Lung microvascular endothelial cell (primary cell): ENCODE results near the gene RPL7A. TPM values are rescaled to one million over a fixed set of nuclear protein-coding genes. Genes with fewer than 3 reads are reported as not detected.
"Not testable (repeated sequence)": the region's sequence is repeated elsewhere in the genome, so short reads cannot be mapped to it uniquely, and the experiment has no call there.

Experiments
- DNase-seq, 2 donors: peaks; one replicate each; pipeline versions ENCODE4 v3.0.0 to v3.0.0-alpha.2; 2010; ENCODE audit warnings: low read depth in 2 of 2
- total RNA-seq: library from RNA; depleted of rRNA; stranded (reverse); fragments of >200 nt; gene quantifications from 2 replicates; pipeline ENCODE4 v1.2.1, GENCODE V29; 2014

Gene RPL7A
- total RNA-seq, 1 donor from 2014 or later: 1,751 TPM

DNA sequence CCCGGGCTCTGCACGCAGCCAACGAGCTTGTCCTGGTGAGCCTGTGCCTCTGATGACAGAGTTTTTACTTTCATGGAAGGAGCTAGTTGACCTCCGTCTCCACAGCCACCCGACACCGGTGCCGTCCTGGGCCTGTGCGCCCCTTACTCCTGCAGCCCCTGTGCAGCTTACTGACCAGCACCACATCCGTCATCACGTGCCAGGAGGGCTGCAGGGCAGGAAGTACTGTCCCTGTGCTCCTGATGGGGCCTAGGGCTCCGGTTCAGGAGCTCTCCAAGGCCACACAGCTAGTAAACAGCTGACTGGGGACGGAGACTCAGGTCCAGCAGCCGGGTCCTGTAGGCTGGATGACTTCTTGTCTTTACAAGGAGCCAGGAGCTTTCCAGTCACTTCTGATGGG lies 38.3 kb downstream of the RPL7A start:
- no peak for DNase-seq

- DNase-seq: no peak
Observed at GRCh38 chr9:133387680-133388079, 39.7 kb downstream of the RPL7A start.

DNA sequence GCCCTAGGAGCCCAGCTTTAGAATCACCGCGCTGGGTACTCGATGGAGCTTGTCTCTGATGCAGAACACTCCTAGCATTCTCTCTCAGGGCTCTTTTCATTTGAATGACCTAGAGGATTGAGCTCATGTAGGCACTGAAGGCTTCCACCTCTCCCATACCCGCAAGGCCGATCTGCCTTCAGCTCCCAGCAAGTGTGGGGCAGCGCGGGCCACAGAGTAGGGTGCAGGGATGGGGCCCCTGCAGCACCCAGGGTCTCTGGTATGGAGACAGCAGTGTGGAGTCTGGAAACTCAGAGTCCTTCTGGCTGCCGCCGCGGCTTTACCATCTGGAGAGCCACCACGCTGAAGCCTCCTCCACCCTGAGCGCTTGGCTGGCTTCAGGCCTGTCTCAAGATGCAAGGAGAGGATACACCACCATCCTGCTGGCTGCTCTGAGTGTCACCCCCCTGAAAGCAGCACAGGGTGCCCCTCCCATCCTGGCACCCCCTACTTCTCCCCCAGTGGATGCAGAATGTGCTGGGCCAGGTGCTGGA lies 41.1 kb downstream of the RPL7A start:
- DNase-seq: no peak

DNA sequence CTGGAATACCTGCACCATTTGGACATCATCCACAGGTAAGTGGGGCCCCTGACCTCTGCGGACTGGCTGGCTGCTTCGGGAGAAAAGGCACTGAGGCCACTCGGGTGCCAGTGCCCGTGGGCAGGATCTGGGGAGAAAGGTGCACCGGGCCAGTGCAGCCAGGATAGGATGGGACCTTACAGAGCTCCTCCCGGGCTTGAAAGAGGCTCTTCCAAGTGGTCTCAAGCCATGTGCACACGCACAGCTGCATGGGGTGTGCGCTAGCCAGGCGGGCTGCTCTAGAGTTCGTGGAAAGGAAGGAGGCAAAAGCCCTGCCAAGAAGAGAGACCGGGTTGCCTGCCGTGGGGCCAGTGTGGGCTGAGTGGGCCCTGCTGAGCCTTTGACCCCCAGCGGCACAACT lies 41.5 kb downstream of the RPL7A start:
- DNase-seq: no peak

- no peak for DNase-seq
Observed at GRCh38 chr9:133390713-133391112, 42.7 kb downstream of the RPL7A start.

DNA sequence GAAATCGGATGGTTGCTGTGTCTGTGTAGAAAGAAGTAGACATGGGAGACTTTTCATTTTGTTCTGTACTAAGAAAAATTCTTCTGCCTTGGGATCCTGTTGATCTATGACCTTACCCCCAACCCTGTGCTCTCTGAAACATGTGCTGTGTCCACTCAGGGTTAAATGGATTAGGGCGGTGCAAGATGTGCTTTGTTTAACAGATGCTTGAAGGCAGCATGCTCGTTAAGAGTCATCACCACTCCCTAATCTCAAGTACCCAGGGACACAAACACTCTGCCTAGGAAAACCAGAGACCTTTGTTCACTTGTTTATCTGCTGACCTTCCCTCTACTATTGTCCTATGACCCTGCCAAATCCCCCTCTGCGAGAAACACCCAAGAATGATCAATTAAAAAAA lies 43.4 kb downstream of the RPL7A start:
- DNase-seq: not testable (repeated sequence)

- DNase-seq: not testable (repeated sequence)
Observed at GRCh38 chr9:133392308-133392707, 44.3 kb downstream of the RPL7A start.

GRCh38 chr9:133393399-133393798 lies 45.4 kb downstream of the RPL7A start:
- DNase-seq: no peak

- no peak for DNase-seq
Observed at GRCh38 chr9:133394687-133395271, 46.8 kb downstream of the RPL7A start.

- peak in 1 of 2 donors; percentile 32 for DNase-seq
Observed at GRCh38 chr9:133396952-133397351, 48.9 kb downstream of the RPL7A start.

DNA sequence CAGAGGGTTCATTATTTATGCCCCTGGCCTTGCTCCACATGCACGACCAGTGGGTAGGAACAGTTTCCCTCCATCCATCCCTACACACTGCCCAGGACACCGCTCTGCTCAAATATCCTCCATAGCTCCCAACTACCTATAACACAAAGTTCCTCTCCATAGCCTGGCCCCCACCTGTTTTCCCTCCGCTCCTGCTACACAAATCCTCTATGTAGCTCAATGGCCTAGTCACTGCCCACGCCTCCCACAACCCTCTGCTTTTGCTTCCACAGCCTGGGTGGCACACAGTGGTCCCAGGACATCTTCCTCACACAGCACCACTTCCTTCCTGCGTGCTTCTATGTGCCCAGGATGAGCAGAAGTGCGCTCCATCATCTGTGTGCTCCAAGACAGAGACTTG lies 49.4 kb downstream of the RPL7A start:
- no peak for DNase-seq

- DNase-seq: no peak
Observed at GRCh38 chr9:133397895-133398294, 49.9 kb downstream of the RPL7A start.

GRCh38 chr9:133400292-133400691 lies 52.3 kb downstream of the RPL7A start:
- DNase-seq: no peak

Other genes with a start within 250 kb of the RPL7A start
- 27.0 and 37.5 TPM in 2 replicates for gene RALGDS, start 227.0 kb upstream of the RPL7A start, total RNA-seq
- 19.4 and 27.8 TPM in 2 replicates for gene GBGT1, start 184.3 kb upstream of the RPL7A start, total RNA-seq
- gene OBP2B, start 139.0 kb upstream of the RPL7A start, total RNA-seq: not detected in 2 replicates
- 0.22 and 0.79 TPM in 2 replicates for gene ABO, start 73.0 kb upstream of the RPL7A start, total RNA-seq
- 4.1 and 6.5 TPM in 2 replicates for gene SURF6, start 12.0 kb upstream of the RPL7A start, total RNA-seq
- gene MED22, start 87 bp upstream of the RPL7A start, total RNA-seq: 10.0 and 11.3 TPM in 2 replicates
- 18.7 and 22.2 TPM in 2 replicates for gene SURF1, start 8.3 kb downstream of the RPL7A start, total RNA-seq
- 8.9 and 10.5 TPM in 2 replicates for gene SURF2, start 8.3 kb downstream of the RPL7A start, total RNA-seq
- 249 and 303 TPM in 2 replicates for gene SURF4, start 27.8 kb downstream of the RPL7A start, total RNA-seq
- gene STKLD1, start 28.1 kb downstream of the RPL7A start, total RNA-seq: 0.44 and 0.60 TPM in 2 replicates
- 11.6 and 14.9 TPM in 2 replicates for gene REXO4, start 69.8 kb downstream of the RPL7A start, total RNA-seq
- 0.44 and 0.60 TPM in 2 replicates for gene ADAMTS13, start 74.1 kb downstream of the RPL7A start, total RNA-seq
- 9.2 and 15.9 TPM in 2 replicates for gene CACFD1, start 111.8 kb downstream of the RPL7A start, total RNA-seq
- 12.1 and 21.6 TPM in 2 replicates for gene SLC2A6, start 130.9 kb downstream of the RPL7A start, total RNA-seq
- gene MYMK, start 176.7 kb downstream of the RPL7A start, total RNA-seq: not detected in 2 replicates
- gene ADAMTSL2, start 186.5 kb downstream of the RPL7A start, total RNA-seq: under 0.01 TPM in 2 replicates